Hepatocyte (in vitro differentiated cells): ENCODE measurements around the gene EXOC7.

Experiments used
- EZH2 ChIP-seq: fragments of 200-600 bp; sonication (generic); IDR thresholded peaks from 2 replicates; pipeline ENCODE4 v1.6.1; 2016; ENCODE audit warnings: antibody characterized with exemption, mild to moderate bottlenecking, borderline replicate concordance
- TF ChIP-seq, protein P1 (sequence below): fragments of 200-600 bp; sonication (generic); IDR thresholded peaks from 2 replicates; pipeline ENCODE4 v1.5.1; 2016; ENCODE audit warnings: antibody characterized with exemption, mild to moderate bottlenecking; ENCODE audit not compliant: poor library complexity

DNA sequence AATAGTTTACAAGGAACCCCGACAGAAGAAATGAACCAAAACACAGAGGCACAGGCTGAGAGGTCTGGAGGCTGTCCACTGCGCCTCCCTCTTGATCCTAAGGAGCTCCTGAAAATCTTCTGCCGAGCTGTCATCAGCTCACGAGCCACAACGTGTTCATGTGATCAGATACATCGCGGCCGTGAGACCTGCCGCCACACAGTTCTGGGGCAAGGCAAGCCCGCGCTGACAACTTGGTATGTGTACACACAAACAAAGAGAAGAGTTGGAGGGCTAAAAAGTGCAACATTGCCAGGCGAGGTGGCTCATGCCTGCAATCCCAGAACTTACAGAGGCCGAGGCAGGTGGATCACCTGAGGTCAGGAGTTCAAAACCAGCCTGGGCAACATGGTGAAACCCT lies 7.6 kb downstream of the EXOC7 start:
- TF ChIP-seq, protein P1, sequence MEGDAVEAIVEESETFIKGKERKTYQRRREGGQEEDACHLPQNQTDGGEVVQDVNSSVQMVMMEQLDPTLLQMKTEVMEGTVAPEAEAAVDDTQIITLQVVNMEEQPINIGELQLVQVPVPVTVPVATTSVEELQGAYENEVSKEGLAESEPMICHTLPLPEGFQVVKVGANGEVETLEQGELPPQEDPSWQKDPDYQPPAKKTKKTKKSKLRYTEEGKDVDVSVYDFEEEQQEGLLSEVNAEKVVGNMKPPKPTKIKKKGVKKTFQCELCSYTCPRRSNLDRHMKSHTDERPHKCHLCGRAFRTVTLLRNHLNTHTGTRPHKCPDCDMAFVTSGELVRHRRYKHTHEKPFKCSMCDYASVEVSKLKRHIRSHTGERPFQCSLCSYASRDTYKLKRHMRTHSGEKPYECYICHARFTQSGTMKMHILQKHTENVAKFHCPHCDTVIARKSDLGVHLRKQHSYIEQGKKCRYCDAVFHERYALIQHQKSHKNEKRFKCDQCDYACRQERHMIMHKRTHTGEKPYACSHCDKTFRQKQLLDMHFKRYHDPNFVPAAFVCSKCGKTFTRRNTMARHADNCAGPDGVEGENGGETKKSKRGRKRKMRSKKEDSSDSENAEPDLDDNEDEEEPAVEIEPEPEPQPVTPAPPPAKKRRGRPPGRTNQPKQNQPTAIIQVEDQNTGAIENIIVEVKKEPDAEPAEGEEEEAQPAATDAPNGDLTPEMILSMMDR: no peak
- no peak for TF ChIP-seq EZH2
